ENCODE results near the gene SIDT1.

The SIDT1 gene

GRCh38 chr3:113546414-113546893 lies 14.1 kb downstream of the SIDT1 start:
- DNase-seq, result no peak

GRCh38 chr3:113548501-113548900 lies 16.1 kb downstream of the SIDT1 start:
- no peak for DNase-seq

- DNase-seq, result no peak
Observed at GRCh38 chr3:113551820-113552219, 19.5 kb downstream of the SIDT1 start.

GRCh38 chr3:113552851-113553250 lies 20.5 kb downstream of the SIDT1 start:
- DNase-seq, result no peak

GRCh38 chr3:113555138-113555537 lies 22.8 kb downstream of the SIDT1 start:
- DNase-seq, result no peak

- DNase-seq, result no peak
Observed at GRCh38 chr3:113556316-113556945, 24.1 kb downstream of the SIDT1 start.

GRCh38 chr3:113556946-113557335 lies 24.6 kb downstream of the SIDT1 start:
- DNase-seq, result no peak

- DNase-seq, result no peak
Observed at GRCh38 chr3:113557374-113557773, 25.0 kb downstream of the SIDT1 start.

GRCh38 chr3:113559009-113559408 lies 26.7 kb downstream of the SIDT1 start:
- DNase-seq, result no peak

GRCh38 chr3:113560271-113560670 lies 27.9 kb downstream of the SIDT1 start:
- DNase-seq, result no peak

- DNase-seq, result no peak
Observed at GRCh38 chr3:113560831-113561623, 28.7 kb downstream of the SIDT1 start.

GRCh38 chr3:113565555-113565954 lies 33.2 kb downstream of the SIDT1 start:
- no peak for DNase-seq

- DNase-seq, result no peak
Observed at GRCh38 chr3:113570158-113570557, 37.8 kb downstream of the SIDT1 start.

GRCh38 chr3:113571360-113571759 lies 39.0 kb downstream of the SIDT1 start:
- DNase-seq, result no peak

- DNase-seq, result no peak
Observed at GRCh38 chr3:113573728-113574127, 41.4 kb downstream of the SIDT1 start.

- DNase-seq, result no peak
Observed at GRCh38 chr3:113574213-113574612, 41.9 kb downstream of the SIDT1 start.

GRCh38 chr3:113575206-113575605 lies 42.9 kb downstream of the SIDT1 start:
- DNase-seq, result no peak

GRCh38 chr3:113585228-113585627 lies 52.9 kb downstream of the SIDT1 start:
- no peak for DNase-seq

GRCh38 chr3:113585720-113586119 lies 53.4 kb downstream of the SIDT1 start:
- DNase-seq, result no peak

GRCh38 chr3:113588806-113589205 lies 56.5 kb downstream of the SIDT1 start:
- no peak for DNase-seq

- no peak for DNase-seq
Observed at GRCh38 chr3:113589971-113590370, 57.6 kb downstream of the SIDT1 start.

- DNase-seq, result no peak
Observed at GRCh38 chr3:113590983-113591382, 58.6 kb downstream of the SIDT1 start.

- no peak for DNase-seq
Observed at GRCh38 chr3:113594066-113594465, 61.7 kb downstream of the SIDT1 start.

- no peak for DNase-seq
Observed at GRCh38 chr3:113597596-113598354, 65.4 kb downstream of the SIDT1 start.

All from activated CD4-positive, alpha-beta T cell treated with anti-CD3 and anti-CD28 coated beads for 1 hour (primary cell).